Measurements from ENCODE around the gene MCU. TPM values are rescaled to one million over a fixed set of nuclear protein-coding genes. Genes with fewer than 3 reads are reported as not detected.

Gene MCU
- polyA plus RNA-seq, 2 donors = 17.8 to 36.0 TPM

- H3K9me3 ChIP-seq (ENCODE audit: control insufficient read depth in 2 of 2, insufficient read depth in 1 of 2, low read depth in 1 of 2, low read length in 1 of 2) = no peaks in the 10 kb centered on the region
- H3K27me3 ChIP-seq (ENCODE audit: control insufficient read depth in 1 of 2, insufficient read depth in 2 of 2, low read length in 2 of 2) = no peaks in the 10 kb centered on the region
- H3K27ac ChIP-seq (ENCODE audit: low read depth in 2 of 2, low read length in 1 of 2) = no peak overlapping the region
- no peaks in the 10 kb centered on the region for H3K36me3 ChIP-seq (ENCODE audit: control insufficient read depth in 2 of 2, insufficient read depth in 2 of 2, low read length in 1 of 2)
- H3K4me1 ChIP-seq (ENCODE audit: control insufficient read depth in 2 of 2, insufficient read depth in 2 of 2, low read length in 1 of 2) = no peaks in the 10 kb centered on the region
- H3K4me3 ChIP-seq (ENCODE audit: low read depth in 1 of 2, low read length in 2 of 2) = no peak overlapping the region
- WGBS, 2 donors = 68 to 73% methylated on average over 2 of the region's 2 CpGs
These were observed 163.8 kb downstream of the MCU start for GRCh38 chr10:72855790-72856189.

DNA sequence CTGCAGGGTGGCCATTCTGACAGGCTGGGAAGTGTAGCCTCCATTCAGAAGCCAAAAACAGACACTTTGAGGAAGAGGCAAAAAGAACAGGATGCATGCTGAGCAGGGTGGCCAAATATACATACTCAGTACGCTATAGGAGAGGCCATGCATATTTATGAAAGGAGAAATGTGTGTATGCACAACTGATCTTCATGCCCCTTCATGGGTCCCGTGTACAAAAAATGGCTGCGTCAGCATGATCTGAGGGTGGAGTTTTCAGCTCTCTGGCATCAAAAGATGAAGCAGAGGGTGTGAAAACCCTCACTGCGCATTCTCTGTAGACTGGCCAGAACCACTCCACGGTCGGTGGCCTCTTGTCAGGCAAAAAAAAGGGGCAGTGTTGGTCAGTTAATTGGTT, 166.1 kb downstream of the MCU start:
- Histone ChIP-seq H3K4me3 (ENCODE audit: low read depth in 1 of 2, low read length in 2 of 2) (no peak overlapping the region), H3K27ac (ENCODE audit: low read depth in 2 of 2, low read length in 1 of 2) (no peak overlapping the region), H3K27me3 (ENCODE audit: control insufficient read depth in 1 of 2, insufficient read depth in 2 of 2, low read length in 2 of 2) (no peaks in the 10 kb centered on the region), H3K4me1 (ENCODE audit: control insufficient read depth in 2 of 2, insufficient read depth in 2 of 2, low read length in 1 of 2) (no peaks in the 10 kb centered on the region), H3K36me3 (ENCODE audit: control insufficient read depth in 2 of 2, insufficient read depth in 2 of 2, low read length in 1 of 2) (peaks cover 0 to 4% of the 10 kb centered on the region in 2 donors), H3K9me3 (ENCODE audit: control insufficient read depth in 2 of 2, insufficient read depth in 1 of 2, low read depth in 1 of 2, low read length in 1 of 2) (no peaks in the 10 kb centered on the region)
- 96 to 97% methylated on average over 6 of the region's 6 CpGs for WGBS, 2 donors

DNA sequence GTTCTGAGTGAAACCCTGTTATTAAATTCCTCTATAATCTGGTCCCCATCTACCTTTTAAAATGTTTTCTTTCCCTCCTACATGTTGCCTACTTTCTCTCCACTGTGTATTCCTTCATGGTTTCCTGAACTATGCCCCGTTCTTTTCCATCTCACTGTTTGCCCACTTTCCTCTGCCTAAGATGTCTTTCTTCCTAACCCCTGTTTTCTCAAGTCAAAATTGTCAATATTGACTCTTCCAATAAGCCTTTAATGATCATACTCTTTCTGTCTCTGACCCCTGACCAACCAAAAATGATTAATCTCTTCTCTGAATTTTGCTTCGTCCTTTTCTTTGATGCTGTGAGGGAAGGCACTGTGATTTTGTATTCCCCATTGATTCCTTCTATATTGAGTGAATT, 171.0 kb downstream of the MCU start:
- Histone ChIP-seq H3K4me1 (ENCODE audit: control insufficient read depth in 2 of 2, insufficient read depth in 2 of 2, low read length in 1 of 2) (no peaks in the 10 kb centered on the region), H3K27me3 (ENCODE audit: control insufficient read depth in 1 of 2, insufficient read depth in 2 of 2, low read length in 2 of 2) (no peaks in the 10 kb centered on the region), H3K36me3 (ENCODE audit: control insufficient read depth in 2 of 2, insufficient read depth in 2 of 2, low read length in 1 of 2) (peaks cover 0 to 4% of the 10 kb centered on the region in 2 donors), H3K4me3 (ENCODE audit: low read depth in 1 of 2, low read length in 2 of 2) (no peak overlapping the region), H3K9me3 (ENCODE audit: control insufficient read depth in 2 of 2, insufficient read depth in 1 of 2, low read depth in 1 of 2, low read length in 1 of 2) (no peaks in the 10 kb centered on the region), H3K27ac (ENCODE audit: low read depth in 2 of 2, low read length in 1 of 2) (no peak overlapping the region)
- 80 to 88% methylated on average over 2 of the region's 2 CpGs for WGBS, 2 donors

- Histone ChIP-seq H3K4me3 (ENCODE audit: low read depth in 1 of 2, low read length in 2 of 2) (no peak overlapping the region), H3K27ac (ENCODE audit: low read depth in 2 of 2, low read length in 1 of 2) (no peak overlapping the region), H3K4me1 (ENCODE audit: control insufficient read depth in 2 of 2, insufficient read depth in 2 of 2, low read length in 1 of 2) (no peaks in the 10 kb centered on the region), H3K9me3 (ENCODE audit: control insufficient read depth in 2 of 2, insufficient read depth in 1 of 2, low read depth in 1 of 2, low read length in 1 of 2) (no peaks in the 10 kb centered on the region), H3K27me3 (ENCODE audit: control insufficient read depth in 1 of 2, insufficient read depth in 2 of 2, low read length in 2 of 2) (no peaks in the 10 kb centered on the region), H3K36me3 (ENCODE audit: control insufficient read depth in 2 of 2, insufficient read depth in 2 of 2, low read length in 1 of 2) (peaks cover 0 to 2% of the 10 kb centered on the region in 2 donors)
- 73 to 75% methylated on average over 3 of the region's 3 CpGs for WGBS, 2 donors
These were observed 183.5 kb downstream of the MCU start for GRCh38 chr10:72875250-72876055.

- WGBS, 2 donors = 99 to 100% methylated on average over 2 of the region's 2 CpGs
- no peak overlapping the region for H3K27ac ChIP-seq (ENCODE audit: low read depth in 2 of 2, low read length in 1 of 2)
- no peaks in the 10 kb centered on the region for H3K27me3 ChIP-seq (ENCODE audit: control insufficient read depth in 1 of 2, insufficient read depth in 2 of 2, low read length in 2 of 2)
- H3K4me1 ChIP-seq (ENCODE audit: control insufficient read depth in 2 of 2, insufficient read depth in 2 of 2, low read length in 1 of 2) = no peaks in the 10 kb centered on the region
- H3K4me3 ChIP-seq (ENCODE audit: low read depth in 1 of 2, low read length in 2 of 2) = no peak overlapping the region
- no peaks in the 10 kb centered on the region for H3K36me3 ChIP-seq (ENCODE audit: control insufficient read depth in 2 of 2, insufficient read depth in 2 of 2, low read length in 1 of 2)
- H3K9me3 ChIP-seq (ENCODE audit: control insufficient read depth in 2 of 2, insufficient read depth in 1 of 2, low read depth in 1 of 2, low read length in 1 of 2) = no peaks in the 10 kb centered on the region
These were observed 187.3 kb downstream of the MCU start for GRCh38 chr10:72879245-72879644.

- no peak overlapping the region for H3K4me3 ChIP-seq (ENCODE audit: low read depth in 1 of 2, low read length in 2 of 2)
- H3K27ac ChIP-seq (ENCODE audit: low read depth in 2 of 2, low read length in 1 of 2) = no peak overlapping the region
- H3K36me3 ChIP-seq (ENCODE audit: control insufficient read depth in 2 of 2, insufficient read depth in 2 of 2, low read length in 1 of 2) = no peaks in the 10 kb centered on the region
- no peaks in the 10 kb centered on the region for H3K4me1 ChIP-seq (ENCODE audit: control insufficient read depth in 2 of 2, insufficient read depth in 2 of 2, low read length in 1 of 2)
- H3K9me3 ChIP-seq (ENCODE audit: control insufficient read depth in 2 of 2, insufficient read depth in 1 of 2, low read depth in 1 of 2, low read length in 1 of 2) = no peaks in the 10 kb centered on the region
- 98 to 100% methylated on average over 2 of the region's 2 CpGs for WGBS, 2 donors
- no peaks in the 10 kb centered on the region for H3K27me3 ChIP-seq (ENCODE audit: control insufficient read depth in 1 of 2, insufficient read depth in 2 of 2, low read length in 2 of 2)
These were observed 189.3 kb downstream of the MCU start for GRCh38 chr10:72881291-72881690.

DNA sequence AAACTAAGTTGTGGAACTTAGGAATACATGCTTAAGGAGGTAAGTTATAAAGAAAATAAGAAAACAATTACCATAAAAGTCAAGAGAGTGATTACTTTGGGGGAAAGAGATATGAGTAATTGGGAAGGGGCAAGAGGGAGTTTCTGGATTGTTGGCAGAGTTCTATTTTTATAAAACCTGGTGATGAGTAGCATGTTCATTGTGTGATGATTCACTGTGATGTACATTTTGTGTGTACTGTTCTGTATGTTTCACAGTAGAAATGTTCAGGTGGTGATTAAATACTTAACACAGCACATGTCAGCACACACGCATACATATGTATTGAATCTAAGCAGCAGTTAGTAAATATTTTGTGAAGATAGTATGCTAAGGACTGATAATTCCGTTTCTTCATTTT, 191.9 kb downstream of the MCU start:
- WGBS, 2 donors = 88 to 90% methylated on average over 2 of the region's 2 CpGs
- Histone ChIP-seq H3K4me1 (ENCODE audit: control insufficient read depth in 2 of 2, insufficient read depth in 2 of 2, low read length in 1 of 2) (peaks cover 0 to 2% of the 10 kb centered on the region in 2 donors), H3K9me3 (ENCODE audit: control insufficient read depth in 2 of 2, insufficient read depth in 1 of 2, low read depth in 1 of 2, low read length in 1 of 2) (no peaks in the 10 kb centered on the region), H3K36me3 (ENCODE audit: control insufficient read depth in 2 of 2, insufficient read depth in 2 of 2, low read length in 1 of 2) (no peaks in the 10 kb centered on the region), H3K27me3 (ENCODE audit: control insufficient read depth in 1 of 2, insufficient read depth in 2 of 2, low read length in 2 of 2) (no peaks in the 10 kb centered on the region), H3K27ac (ENCODE audit: low read depth in 2 of 2, low read length in 1 of 2) (no peak overlapping the region), H3K4me3 (ENCODE audit: low read depth in 1 of 2, low read length in 2 of 2) (no peak overlapping the region)

- WGBS, 2 donors = 85 to 94% methylated on average over 2 of the region's 2 CpGs
These were observed 194.0 kb downstream of the MCU start for GRCh38 chr10:72885953-72886352.

DNA sequence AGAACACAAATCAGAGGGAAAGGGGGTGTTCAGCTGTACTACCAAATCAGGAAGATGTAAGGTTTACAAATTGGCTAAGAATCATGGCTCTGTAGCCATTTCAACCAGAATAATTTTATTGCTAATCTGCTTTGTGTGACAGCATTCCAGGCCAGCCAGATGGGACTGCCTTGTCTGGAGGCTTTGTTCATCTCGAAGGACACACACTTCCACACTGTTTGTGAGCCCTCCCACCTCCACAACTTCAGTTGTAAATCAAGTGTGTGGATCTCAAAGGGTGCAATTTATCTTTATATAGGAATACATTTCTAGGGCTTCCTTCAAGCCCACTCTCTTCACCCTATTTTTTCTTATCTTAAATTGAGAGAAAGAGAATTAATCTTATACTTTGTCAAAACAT, 194.7 kb downstream of the MCU start:
- 41 to 50% methylated on average over 1 of the region's 1 CpG for WGBS, 2 donors
- H3K4me1 ChIP-seq (ENCODE audit: control insufficient read depth in 2 of 2, insufficient read depth in 2 of 2, low read length in 1 of 2) = peaks cover 0 to 2% of the 10 kb centered on the region in 2 donors
- no peaks in the 10 kb centered on the region for H3K36me3 ChIP-seq (ENCODE audit: control insufficient read depth in 2 of 2, insufficient read depth in 2 of 2, low read length in 1 of 2)
- no peaks in the 10 kb centered on the region for H3K27me3 ChIP-seq (ENCODE audit: control insufficient read depth in 1 of 2, insufficient read depth in 2 of 2, low read length in 2 of 2)
- H3K27ac ChIP-seq (ENCODE audit: low read depth in 2 of 2, low read length in 1 of 2) = peak overlapping the region in 1 of 2 donors; percentile 24
- no peak overlapping the region for H3K4me3 ChIP-seq (ENCODE audit: low read depth in 1 of 2, low read length in 2 of 2)
- no peaks in the 10 kb centered on the region for H3K9me3 ChIP-seq (ENCODE audit: control insufficient read depth in 2 of 2, insufficient read depth in 1 of 2, low read depth in 1 of 2, low read length in 1 of 2)

More at GRCh38 chr10:72885953-72886352, 194.0 kb downstream of the MCU start:
- peaks cover 0 to 2% of the 10 kb centered on the region in 2 donors for H3K4me1 ChIP-seq (ENCODE audit: control insufficient read depth in 2 of 2, insufficient read depth in 2 of 2, low read length in 1 of 2)
- no peak overlapping the region for H3K27ac ChIP-seq (ENCODE audit: low read depth in 2 of 2, low read length in 1 of 2)
- H3K4me3 ChIP-seq (ENCODE audit: low read depth in 1 of 2, low read length in 2 of 2) = no peak overlapping the region
- no peaks in the 10 kb centered on the region for H3K36me3 ChIP-seq (ENCODE audit: control insufficient read depth in 2 of 2, insufficient read depth in 2 of 2, low read length in 1 of 2)
- H3K27me3 ChIP-seq (ENCODE audit: control insufficient read depth in 1 of 2, insufficient read depth in 2 of 2, low read length in 2 of 2) = no peaks in the 10 kb centered on the region
- H3K9me3 ChIP-seq (ENCODE audit: control insufficient read depth in 2 of 2, insufficient read depth in 1 of 2, low read depth in 1 of 2, low read length in 1 of 2) = no peaks in the 10 kb centered on the region

DNA sequence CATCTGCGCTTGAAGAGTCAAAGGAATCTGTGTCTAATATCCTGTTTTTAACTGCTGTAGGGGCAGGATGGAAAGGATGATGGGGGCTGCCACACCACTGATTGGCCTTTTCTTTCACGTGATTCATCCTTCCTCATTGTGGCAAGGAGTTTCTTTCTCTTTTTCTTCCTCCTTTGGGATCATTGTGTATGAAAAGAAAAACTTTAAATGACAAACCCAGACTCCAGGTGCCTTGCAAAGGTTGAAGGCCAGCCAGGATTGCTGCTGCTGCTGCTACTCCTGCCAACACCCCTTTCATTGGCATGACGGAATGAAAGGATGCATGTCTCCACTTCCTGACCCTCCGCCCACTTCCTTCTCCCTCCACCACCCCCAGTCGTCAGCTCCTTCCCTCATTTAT, 195.1 kb downstream of the MCU start:
- Histone ChIP-seq H3K36me3 (ENCODE audit: control insufficient read depth in 2 of 2, insufficient read depth in 2 of 2, low read length in 1 of 2) (no peaks in the 10 kb centered on the region), H3K27me3 (ENCODE audit: control insufficient read depth in 1 of 2, insufficient read depth in 2 of 2, low read length in 2 of 2) (no peaks in the 10 kb centered on the region), H3K4me3 (ENCODE audit: low read depth in 1 of 2, low read length in 2 of 2) (no peak overlapping the region), H3K9me3 (ENCODE audit: control insufficient read depth in 2 of 2, insufficient read depth in 1 of 2, low read depth in 1 of 2, low read length in 1 of 2) (no peaks in the 10 kb centered on the region), H3K4me1 (ENCODE audit: control insufficient read depth in 2 of 2, insufficient read depth in 2 of 2, low read length in 1 of 2) (peaks cover 0 to 2% of the 10 kb centered on the region in 2 donors), H3K27ac (ENCODE audit: low read depth in 2 of 2, low read length in 1 of 2) (peak overlapping the region in 1 of 2 donors; percentile 40)
- WGBS, 2 donors = 35 to 48% methylated on average over 5 of the region's 5 CpGs

Data from esophagus (tissue), 2 donors.